Measurements from ENCODE around the gene MBIP.

DNA sequence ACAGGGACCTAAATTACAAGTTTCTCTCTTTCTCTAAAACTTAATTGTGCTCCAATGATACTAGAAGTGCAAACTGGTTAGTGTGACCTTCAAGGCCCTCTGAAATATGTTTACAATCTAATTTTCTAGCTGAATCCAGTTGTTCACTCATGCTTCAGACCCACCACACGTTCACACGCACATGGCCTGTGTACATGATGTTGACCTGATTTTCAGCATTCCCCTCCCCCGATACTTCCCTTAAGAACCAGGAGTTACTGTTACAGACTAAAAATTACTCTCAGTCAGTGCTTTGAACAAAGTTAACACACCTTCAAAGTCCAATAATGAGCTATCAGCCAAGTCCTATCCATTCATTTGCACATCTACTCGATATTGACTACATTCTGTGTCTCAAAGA lies 16.5 kb downstream of the MBIP start:
- TF ChIP-seq ZNF274 (IDR thresholded peaks at IDR 0.05; ENCODE audit: low read depth, low read length) (no peak), YY1 (IDR thresholded peaks at IDR 0.05; ENCODE audit: insufficient read depth, insufficient read length) (no peak)

Data from NT2/D1 (cell line).